Left lung (tissue), 10 donors: Measurements from ENCODE around the gene LRRC75A. TPM values are rescaled to one million over a fixed set of nuclear protein-coding genes. Genes with fewer than 3 reads are reported as not detected.

Source experiments
- ATAC-seq: fragments of 200-7000 bp; cut with Tn5 transposase; one replicate; pipeline ENCODE4 v1.9.1; 2020; ENCODE audit warnings: moderate library complexity
- DNase-seq, 4 donors: peaks; one replicate each; pipeline ENCODE4 v3.0.0-alpha.2; 2013 to 2020
- H3K27ac ChIP-seq, 2 donors: fragments of 200-600 bp; sonication (generic) in 1 of 2; one replicate each; pipeline versions ENCODE4 v1.5.0 to v1.8.0; 2020 to 2021
- H3K27me3 ChIP-seq, 2 donors: fragments of 200-600 bp; sonication (generic) in 1 of 2; one replicate each; pipeline versions ENCODE4 v1.5.0 to v1.8.0; 2020 to 2021
- H3K36me3 ChIP-seq, 2 donors: fragments of 200-600 bp; sonication (generic) in 1 of 2; one replicate each; pipeline versions ENCODE4 v1.5.0 to v1.8.0; 2020 to 2021
- H3K4me1 ChIP-seq, 2 donors: fragments of 200-600 bp; one replicate each; pipeline ENCODE4 v1.8.0; 2021
- H3K4me3 ChIP-seq, 2 donors: fragments of 200-600 bp; sonication (generic) in 1 of 2; one replicate each; pipeline versions ENCODE4 v1.5.0 to v1.8.0; 2020 to 2021; ENCODE audit warnings: mild to moderate bottlenecking in 1 of 2
- H3K9me3 ChIP-seq, 2 donors: fragments of 200-600 bp; sonication (generic) in 1 of 2; one replicate each; pipeline versions ENCODE4 v1.5.0 to v1.8.0; 2020 to 2021
- intact Hi-C, 2 donors: fragments of 100-400 bp; cut with DNase I; formaldehyde crosslinking; loops; one replicate each; pipeline versions ENCODE4 v1.11.2 to v1.14.2; 2022
- polyA plus RNA-seq, 6 donors: library from polyadenylated mRNA; unstranded; fragments of 120-200 nt; gene quantifications; one replicate each; pipeline ENCODE4 v1.2.1, GENCODE V29; 2013; ENCODE audit not compliant: insufficient read length in 6 of 6
- total RNA-seq, 2 donors: library from RNA; stranded (reverse); fragmentation: NEBNext Ultra II Directional; extraction: Animal tissue kit (Norgen Biotek cat#: 25700); gene quantifications; one replicate each; pipeline ENCODE4 v1.2.1, GENCODE V29; 2021
- TF ChIP-seq, protein P1 (sequence below), 2 donors: fragments of 200-600 bp; sonication (generic) in 1 of 2; IDR thresholded peaks; one replicate each; pipeline versions ENCODE4 v1.5.0 to v1.8.0; 2021; ENCODE audit warnings: antibody characterized with exemption in 2 of 2
- donor health status: DM: no; HTN: yes; CAD: no.
- donor health status: DM: no; HTN: no; CAD: no.

Gene LRRC75A
- total and polyA plus RNA-seq, 8 donors: 2.9 to 7.1 (median 5.7) TPM

DNA sequence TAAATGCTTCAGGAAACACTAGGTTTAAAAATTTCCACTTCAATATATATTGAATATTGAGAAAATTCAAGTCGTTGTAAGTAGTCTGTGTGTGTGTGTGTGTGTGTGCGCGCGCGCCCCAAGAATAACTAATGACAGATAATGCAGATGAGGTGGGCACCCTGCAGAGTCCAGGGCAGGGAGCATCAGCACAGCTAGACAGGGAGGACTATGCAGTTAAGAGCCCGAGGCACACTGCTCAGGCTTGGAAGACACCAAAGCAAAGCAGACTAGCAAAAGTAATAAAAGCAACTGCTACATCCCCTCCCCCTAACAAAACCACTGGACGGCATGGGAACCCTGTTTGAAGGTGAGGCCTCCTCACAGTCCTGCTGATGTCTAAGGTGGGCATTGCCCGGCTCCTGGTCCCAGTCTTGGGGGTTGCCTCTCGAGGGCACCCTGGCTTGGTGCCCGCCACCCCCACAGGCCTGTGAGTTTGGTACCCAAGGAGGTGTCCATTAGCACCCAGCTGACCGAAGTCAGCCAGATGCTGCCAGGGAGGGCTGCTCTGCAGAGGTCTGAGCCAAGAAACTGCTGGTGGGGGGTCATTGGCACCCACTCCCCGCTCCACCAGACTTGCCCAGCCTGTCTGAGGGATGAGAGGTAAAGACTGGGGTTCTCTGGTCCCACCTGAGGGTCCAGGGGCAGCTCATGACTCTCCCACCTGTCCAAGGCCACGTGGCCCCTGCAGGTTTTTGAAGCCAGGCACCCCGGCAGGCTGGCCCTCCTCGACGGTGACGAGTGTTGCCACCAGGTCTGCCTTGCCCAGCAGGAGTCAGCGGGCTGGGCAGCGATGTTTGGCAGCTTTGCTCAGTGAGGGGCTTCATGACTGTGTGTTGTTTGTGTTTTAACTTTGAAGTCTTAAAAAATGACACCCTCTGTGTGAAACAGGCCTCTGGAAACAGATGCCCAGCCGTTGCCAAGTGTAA lies 18.7 kb downstream of the LRRC75A start:
- ATAC-seq: no peak
- Histone ChIP-seq H3K4me3 (no peak overlapping the region), H3K27ac (no peak overlapping the region), H3K36me3 (no peaks in the 10 kb centered on the region), H3K27me3 (no peaks in the 10 kb centered on the region), H3K9me3 (no peaks in the 10 kb centered on the region), H3K4me1 (no peaks in the 10 kb centered on the region)
- TF ChIP-seq, protein P1, sequence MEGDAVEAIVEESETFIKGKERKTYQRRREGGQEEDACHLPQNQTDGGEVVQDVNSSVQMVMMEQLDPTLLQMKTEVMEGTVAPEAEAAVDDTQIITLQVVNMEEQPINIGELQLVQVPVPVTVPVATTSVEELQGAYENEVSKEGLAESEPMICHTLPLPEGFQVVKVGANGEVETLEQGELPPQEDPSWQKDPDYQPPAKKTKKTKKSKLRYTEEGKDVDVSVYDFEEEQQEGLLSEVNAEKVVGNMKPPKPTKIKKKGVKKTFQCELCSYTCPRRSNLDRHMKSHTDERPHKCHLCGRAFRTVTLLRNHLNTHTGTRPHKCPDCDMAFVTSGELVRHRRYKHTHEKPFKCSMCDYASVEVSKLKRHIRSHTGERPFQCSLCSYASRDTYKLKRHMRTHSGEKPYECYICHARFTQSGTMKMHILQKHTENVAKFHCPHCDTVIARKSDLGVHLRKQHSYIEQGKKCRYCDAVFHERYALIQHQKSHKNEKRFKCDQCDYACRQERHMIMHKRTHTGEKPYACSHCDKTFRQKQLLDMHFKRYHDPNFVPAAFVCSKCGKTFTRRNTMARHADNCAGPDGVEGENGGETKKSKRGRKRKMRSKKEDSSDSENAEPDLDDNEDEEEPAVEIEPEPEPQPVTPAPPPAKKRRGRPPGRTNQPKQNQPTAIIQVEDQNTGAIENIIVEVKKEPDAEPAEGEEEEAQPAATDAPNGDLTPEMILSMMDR (IDR thresholded peaks at IDR 0.05): no peak
- DNase-seq: no peak
- intact Hi-C loops: no loop called here

DNA sequence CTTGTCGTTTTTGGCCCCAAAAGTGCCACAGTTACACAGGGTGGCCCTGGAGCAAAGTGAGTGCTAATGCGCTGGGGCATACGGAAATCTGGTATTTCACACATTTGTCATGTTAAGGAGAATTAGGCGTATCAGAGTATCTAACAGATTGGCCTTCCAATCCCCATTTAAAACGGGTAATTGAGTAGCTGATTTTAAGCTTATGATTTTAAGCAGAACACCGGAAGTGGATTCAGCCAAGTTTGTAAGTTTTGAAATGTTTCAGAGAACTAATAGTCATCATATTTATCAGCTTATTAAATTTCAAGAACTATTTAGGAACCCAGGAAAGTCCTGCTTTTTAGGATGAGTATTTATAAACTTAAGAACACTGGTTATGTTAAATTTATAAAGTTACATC lies 19.5 kb downstream of the LRRC75A start:
- ATAC-seq (no peak), DNase-seq (no peak)
- no peaks in the 10 kb centered on the region for H3K9me3 ChIP-seq
- H3K36me3 ChIP-seq: no peaks in the 10 kb centered on the region
- no peak overlapping the region for H3K27ac ChIP-seq
- H3K4me1 ChIP-seq: no peaks in the 10 kb centered on the region
- H3K27me3 ChIP-seq: no peaks in the 10 kb centered on the region
- intact Hi-C loops: no loop called here
- TF ChIP-seq, protein P1 (IDR thresholded peaks at IDR 0.05): no peak
- H3K4me3 ChIP-seq: no peak overlapping the region

DNA sequence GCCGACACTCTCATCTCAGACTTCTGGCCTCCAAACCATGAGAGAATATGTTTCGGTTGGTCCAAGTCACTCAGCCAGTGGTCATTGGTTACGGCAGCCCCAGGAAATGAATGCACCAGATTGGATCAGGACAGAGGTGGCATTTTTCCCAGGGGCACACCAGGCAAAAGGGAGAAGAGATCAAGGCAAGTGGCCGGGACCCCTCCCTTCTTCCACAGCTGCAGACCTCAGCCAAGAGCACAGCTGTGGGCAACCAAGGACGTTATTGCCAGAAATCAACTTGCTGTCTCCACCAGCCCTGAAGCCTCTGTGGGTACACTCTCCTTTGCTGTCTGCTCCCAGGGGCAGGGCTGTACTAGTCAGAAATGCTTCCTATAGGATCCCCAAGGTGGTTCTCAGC lies 20.7 kb downstream of the LRRC75A start:
- TF ChIP-seq, protein P1 (IDR thresholded peaks at IDR 0.05): no peak
- H3K4me1 ChIP-seq: no peaks in the 10 kb centered on the region
- no peak for ATAC-seq

DNA sequence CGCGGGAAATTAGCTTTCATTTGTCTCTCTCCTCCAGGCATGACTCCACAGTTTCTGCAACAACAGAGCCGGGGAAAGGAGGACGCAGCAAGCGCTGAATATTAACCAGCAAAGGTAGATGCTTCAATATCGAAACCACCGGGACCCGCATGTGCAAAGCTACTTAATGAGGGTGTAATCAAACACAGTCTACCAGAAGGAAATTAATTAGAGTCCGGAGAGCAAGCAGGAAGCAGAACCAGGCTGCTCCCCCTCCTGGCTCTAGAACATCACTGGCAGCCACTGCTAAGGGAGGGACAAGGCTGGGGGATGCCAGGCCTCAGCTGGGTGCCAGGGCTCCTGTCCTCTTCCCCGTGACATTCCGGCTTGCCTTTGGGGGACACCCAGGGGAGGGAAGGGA lies 21.7 kb downstream of the LRRC75A start:
- no peaks in the 10 kb centered on the region for H3K9me3 ChIP-seq
- DNase-seq (no peak), ATAC-seq (no peak)
- no peak overlapping the region for H3K4me3 ChIP-seq
- no peaks in the 10 kb centered on the region for H3K27me3 ChIP-seq
- TF ChIP-seq, protein P1 (IDR thresholded peaks at IDR 0.05): no peak
- no peak overlapping the region for H3K27ac ChIP-seq
- intact Hi-C loops: no loop called here
- no peaks in the 10 kb centered on the region for H3K36me3 ChIP-seq
- no peaks in the 10 kb centered on the region for H3K4me1 ChIP-seq

More for the DNA sequence above, 20.7 kb downstream of the LRRC75A start:
- Histone ChIP-seq H3K36me3 (no peaks in the 10 kb centered on the region), H3K27me3 (no peaks in the 10 kb centered on the region), H3K27ac (no peak overlapping the region), H3K4me3 (no peak overlapping the region), H3K9me3 (no peaks in the 10 kb centered on the region)
- no peak for DNase-seq
- intact Hi-C loops: no loop called here

DNA sequence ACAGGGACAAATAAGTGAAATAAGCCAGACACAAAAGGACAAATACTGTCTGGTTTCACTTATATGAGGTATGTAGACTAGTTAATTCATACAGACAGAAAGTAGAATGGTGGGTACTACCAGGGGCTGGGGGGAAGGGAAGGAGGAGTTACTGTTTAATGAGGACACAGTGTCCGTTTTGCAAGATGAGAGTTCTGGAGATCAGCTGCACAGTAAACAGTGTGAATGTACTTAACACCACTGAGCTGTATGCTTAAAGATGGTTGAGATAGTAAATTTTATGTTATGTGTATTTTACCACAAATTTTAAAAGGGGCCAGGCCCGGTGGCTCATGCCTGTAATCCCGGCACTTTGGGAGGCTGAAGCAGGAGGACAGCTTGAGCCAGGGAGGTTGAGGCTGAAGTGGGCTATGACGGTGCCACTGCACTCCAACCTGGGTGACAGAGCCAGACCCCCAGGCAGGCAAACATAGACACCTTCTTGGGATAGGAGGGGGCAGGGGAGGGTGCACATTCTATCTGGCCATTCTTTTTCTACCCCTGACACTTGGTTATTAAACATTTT lies 23.5 kb downstream of the LRRC75A start:
- no peak for ATAC-seq
- no peak for DNase-seq
- intact Hi-C loops: no loop called here
- no peaks in the 10 kb centered on the region for H3K36me3 ChIP-seq
- H3K27ac ChIP-seq: no peak overlapping the region
- no peak overlapping the region for H3K4me3 ChIP-seq
- TF ChIP-seq, protein P1 (IDR thresholded peaks at IDR 0.05): no peak
- no peaks in the 10 kb centered on the region for H3K9me3 ChIP-seq
- no peaks in the 10 kb centered on the region for H3K27me3 ChIP-seq
- H3K4me1 ChIP-seq: peaks cover 0 to 2% of the 10 kb centered on the region in 2 donors
